ENCODE results near the gene LPO.
A peak's percentile ranks its signal among the peaks of the same experiment; 100 is the strongest.

Gene LPO

GRCh38 chr17:58263773-58264172, 25.4 kb downstream of the LPO start:
- DNase-seq (ENCODE audit: low spot score): no peak

DNA sequence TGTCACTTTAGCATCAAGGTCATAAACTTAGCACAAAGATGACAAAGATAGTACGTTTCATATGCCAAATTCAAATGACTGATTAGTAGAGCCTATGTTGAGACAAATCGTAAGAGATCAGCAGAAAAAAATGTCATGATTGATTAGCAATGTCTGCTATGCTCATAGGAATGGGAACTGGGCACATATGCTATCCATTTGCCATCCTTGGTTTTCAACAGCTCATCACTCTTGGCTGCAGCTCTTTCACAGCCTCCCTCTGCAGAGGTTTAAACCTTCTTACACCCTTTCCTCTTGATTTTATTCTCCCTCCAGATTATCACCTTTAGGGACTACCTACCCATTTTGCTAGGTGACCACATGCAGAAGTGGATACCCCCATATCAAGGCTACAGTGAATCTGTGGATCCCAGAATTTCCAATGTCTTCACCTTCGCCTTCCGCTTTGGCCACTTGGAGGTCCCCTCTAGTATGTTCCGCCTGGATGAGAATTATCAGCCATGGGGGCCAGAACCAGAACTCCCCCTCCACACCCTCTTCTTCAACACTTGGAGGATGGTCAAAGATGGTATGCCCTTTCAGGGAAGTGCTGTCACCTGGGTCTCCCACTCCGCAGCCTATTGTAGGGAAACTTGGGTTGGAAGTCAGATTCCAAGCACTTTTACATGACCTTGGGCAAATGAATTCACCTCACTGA, 26.2 kb downstream of the LPO start:
- no peak for DNase-seq (ENCODE audit: low spot score)

DNA sequence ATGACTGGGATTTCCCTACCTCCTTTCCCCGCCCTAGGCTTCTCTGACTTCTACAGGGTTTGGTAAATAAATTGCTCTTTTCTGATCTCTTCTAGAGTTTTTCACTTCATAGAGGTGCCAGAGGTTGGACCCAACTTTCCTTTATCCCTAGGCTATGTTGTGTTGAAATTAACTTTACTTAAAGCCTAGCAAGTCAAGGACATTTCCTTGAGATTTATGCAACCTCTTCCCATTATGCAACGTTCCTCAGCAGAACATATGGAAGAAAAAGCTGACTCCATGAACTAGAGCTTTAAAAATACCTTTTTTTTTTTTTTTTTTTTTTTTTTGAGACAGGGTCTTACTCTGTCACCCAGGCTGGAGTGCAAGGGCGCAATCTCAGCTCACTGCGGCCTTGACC, 26.9 kb downstream of the LPO start:
- DNase-seq (ENCODE audit: low spot score): no peak

GRCh38 chr17:58265902-58266875, 27.8 kb downstream of the LPO start:
- no peak for DNase-seq (ENCODE audit: low spot score)

DNA sequence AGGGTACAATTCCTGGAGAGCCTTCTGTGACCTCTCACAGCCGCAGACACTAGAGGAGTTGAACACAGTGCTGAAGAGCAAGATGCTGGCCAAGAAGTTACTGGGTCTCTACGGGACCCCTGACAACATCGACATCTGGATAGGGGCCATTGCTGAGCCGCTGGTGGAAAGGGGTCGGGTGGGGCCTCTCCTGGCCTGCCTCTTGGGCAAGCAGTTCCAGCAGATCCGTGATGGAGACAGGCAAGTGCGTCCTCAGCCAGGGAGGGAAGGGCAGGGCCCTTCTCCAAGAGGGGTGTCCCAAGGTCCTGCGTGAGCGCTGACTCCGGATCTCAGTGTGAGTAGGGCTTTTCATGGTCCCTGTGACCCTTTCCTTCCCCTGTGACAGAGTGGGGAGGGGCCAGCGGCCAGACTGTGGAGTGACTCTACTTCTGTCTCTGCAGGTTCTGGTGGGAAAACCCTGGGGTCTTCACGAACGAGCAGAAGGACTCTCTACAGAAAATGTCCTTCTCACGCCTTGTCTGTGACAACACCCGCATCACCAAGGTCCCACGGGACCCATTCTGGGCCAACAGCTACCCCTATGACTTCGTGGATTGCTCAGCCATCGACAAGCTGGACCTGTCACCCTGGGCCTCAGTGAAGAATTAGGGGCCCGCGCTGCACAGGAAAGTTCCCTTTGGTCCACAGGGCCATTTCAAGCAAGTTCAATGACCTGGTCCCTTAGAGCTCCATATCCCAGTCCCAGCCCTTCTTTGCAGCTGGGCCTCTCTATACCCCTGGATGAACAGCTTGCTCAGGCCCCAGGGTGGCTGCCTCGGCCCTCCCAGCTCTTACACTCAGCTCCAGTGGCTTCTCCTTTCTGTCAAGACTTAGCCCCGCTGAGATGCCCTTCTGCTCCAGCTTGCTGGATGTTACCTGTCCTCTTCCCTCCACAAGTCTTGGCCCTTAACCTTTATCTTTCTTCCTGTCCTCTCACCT, 29.3 kb downstream of the LPO start:
- DNase-seq (ENCODE audit: low spot score): no peak

DNA sequence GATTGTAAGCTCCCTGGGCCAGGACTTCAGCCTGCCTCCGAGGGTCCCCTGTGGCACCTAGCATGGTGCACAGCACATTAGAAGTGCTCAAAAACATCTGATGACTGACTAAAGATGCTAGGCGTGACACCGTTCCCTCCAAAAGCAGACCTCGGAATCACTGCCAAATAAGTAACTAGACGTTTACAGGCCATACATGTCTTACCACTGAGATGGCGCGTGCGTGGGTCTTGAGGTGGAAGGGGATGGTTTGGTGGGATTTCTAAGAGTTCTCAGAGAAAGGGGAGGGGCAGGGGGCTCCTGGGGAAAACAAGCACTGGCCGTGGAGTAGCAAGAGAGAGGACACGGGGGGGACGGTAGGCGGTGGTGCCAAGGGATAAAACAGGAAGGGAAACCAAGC, 29.9 kb downstream of the LPO start:
- no peak for DNase-seq (ENCODE audit: low spot score)

DNA sequence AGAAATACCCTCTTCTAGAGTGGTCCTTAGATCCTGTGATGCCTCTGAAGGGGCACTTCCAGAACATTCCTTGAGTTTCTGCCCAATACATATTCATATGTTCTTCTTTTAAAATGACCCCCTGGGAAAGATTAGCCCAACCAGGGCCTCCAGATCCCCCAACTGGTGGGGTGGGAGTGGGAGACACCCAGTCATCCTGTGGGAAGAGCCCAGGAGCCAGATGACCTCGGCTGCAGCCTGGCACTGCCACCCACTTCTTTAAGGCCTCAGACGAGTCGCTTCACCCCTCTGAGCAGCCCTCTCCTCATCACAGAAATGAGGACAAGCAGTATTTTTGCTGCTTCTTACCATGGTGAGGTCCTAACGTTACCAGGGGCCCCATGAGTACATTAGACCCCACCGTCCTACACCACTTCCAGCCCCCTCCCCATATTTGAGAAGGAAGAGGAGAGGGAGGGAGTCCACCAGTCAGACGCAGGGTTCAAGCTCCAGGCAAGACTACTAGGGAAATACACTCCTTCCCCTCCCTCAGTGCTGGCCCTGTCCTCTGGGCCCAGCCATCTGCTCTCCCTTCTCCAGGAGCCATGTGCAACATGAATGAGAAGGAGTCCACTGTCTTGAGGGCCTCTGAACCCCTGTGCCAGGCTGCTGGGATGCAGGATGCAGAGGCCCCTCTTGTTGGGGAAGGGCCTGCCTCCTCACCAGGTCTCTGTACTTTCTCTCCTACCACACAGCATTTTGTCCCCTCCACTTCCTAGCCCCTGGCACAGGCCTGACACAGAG, 30.6 kb downstream of the LPO start:
- no peak for DNase-seq (ENCODE audit: low spot score)

DNA sequence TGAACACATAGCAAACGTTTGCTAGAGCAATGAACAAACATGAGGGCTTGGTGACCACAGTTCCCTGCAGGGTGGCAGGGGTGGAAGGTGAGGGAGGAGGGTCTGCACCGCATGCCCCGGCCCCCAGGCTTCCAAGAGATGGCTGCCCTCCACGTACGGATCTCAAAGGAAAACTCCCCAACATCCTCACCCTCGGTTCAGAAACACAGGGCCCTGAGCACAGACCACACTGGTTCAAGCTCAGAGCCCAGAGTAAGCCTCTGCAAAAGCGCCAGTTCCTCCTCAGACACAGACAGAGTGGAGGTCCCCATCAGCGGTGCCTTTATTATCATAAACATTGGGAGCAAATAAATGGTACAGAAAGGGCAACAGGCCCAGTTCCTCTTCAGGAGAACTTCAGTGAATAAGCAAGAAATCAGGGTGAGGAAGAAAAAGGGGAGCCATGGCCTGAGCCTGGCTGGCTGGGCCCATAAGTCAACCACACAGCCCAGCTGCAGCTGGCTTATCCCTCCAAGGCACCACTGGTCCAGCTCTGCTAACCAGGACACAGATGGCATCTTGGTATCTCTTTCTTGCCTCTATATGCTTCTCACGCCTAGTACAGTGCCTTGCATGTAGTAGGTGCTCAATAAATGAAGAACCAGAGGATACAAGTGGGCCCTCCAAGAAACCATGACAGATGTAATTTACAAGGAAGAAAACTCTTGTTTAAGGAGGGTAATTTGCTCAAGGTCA, 31.3 kb downstream of the LPO start:
- no peak for DNase-seq (ENCODE audit: low spot score)

DNA sequence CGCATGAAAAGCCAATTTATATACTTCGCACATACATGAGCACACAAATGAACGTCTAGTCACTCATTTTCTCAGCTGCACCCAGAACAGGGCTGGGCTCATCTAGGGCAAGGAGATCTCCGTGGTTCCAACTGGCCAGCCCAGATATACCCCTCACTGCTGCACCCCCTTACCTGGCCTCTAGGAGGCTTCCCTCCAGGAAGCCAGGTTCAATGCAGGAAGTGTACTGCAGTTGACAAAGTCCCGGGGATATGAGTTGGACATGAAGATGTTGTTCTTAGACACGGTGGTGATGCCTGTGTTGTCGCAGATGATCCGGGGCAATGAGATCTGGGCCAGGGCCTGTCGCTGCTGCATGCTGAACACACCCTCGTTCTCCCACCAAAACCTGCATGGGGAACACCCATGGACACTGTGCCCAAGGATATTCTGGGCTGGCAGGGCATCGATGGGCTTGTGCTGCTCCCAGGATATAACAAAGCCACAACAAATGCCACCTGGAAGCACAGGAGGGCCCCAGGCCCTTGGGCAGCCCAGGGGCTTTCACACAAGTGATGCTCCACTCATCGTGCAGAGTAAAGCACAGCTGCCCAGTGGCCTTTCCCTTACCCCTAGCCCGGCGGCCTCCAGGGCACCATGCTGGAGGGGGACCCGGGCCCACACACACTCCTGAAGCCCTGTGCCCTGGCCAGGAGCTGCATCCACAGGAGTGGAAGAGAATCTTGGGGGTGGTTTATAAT, 32.3 kb downstream of the LPO start:
- DNase-seq (ENCODE audit: low spot score): no peak

- DNase-seq (ENCODE audit: low spot score): no peak
Measured at GRCh38 chr17:58271216-58271931, 33.0 kb downstream of the LPO start.

GRCh38 chr17:58272367-58273280, 34.2 kb downstream of the LPO start:
- no peak for DNase-seq (ENCODE audit: low spot score)

DNA sequence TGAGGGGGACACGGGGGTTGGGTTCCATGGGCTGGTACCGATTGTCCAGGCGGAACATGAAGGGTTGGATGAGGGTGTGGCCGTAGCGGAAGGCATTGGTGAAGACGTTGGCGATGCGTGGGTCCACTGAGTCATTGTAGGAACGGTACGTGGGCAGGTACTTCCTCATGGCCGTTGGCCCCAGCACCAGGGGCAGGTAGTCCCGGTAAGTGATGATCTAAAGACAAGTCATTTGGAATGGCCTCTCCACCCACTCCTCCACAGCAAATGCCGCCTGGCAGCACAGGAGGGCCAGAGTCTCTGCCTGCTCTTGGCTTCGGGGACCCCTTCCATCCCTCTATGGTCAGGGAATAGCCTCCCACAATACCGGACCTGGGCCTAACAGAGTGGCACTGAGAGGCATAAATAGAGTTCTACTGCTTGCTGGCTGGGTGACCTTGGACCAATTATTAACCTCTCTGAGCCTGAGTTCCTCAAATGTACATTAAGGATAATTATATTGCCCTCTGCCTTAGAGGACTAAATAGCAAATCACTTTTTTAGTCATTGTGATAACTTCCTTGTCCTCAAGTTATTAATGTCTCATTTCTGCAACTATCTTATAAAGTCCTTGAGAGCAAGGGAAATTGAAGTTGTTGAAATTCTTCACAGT, 35.2 kb downstream of the LPO start:
- DNase-seq (ENCODE audit: low spot score): no peak

- DNase-seq (ENCODE audit: low spot score): no peak
Measured at GRCh38 chr17:58275417-58275816, 37.0 kb downstream of the LPO start.

- no peak for DNase-seq (ENCODE audit: low spot score)
Measured at GRCh38 chr17:58276423-58276822, 38.0 kb downstream of the LPO start.

- peak; percentile 49 for DNase-seq (ENCODE audit: low spot score)
Measured at GRCh38 chr17:58277107-58277801, 38.9 kb downstream of the LPO start.

- no peak for DNase-seq (ENCODE audit: low spot score)
Measured at GRCh38 chr17:58277802-58278595, 39.6 kb downstream of the LPO start.
